GM23248 (cell line): Measurements from ENCODE around the gene PDGFRB.

ENCODE experiments used
- EZH2 ChIP-seq: fragments of 200-600 bp; sonication (generic); IDR thresholded peaks from 2 replicates; pipeline ENCODE4 v1.6.1; 2018; ENCODE audit warnings: antibody characterized with exemption, mild to moderate bottlenecking; ENCODE audit not compliant: insufficient read depth, poor library complexity, severe bottlenecking
- EZH2phosphoT487 ChIP-seq: fragments of 200-600 bp; sonication (generic); IDR thresholded peaks from 2 replicates; pipeline ENCODE4 v1.6.1; 2018; ENCODE audit warnings: antibody characterized with exemption, moderate library complexity, mild to moderate bottlenecking, low read depth; ENCODE audit not compliant: insufficient read depth

DNA sequence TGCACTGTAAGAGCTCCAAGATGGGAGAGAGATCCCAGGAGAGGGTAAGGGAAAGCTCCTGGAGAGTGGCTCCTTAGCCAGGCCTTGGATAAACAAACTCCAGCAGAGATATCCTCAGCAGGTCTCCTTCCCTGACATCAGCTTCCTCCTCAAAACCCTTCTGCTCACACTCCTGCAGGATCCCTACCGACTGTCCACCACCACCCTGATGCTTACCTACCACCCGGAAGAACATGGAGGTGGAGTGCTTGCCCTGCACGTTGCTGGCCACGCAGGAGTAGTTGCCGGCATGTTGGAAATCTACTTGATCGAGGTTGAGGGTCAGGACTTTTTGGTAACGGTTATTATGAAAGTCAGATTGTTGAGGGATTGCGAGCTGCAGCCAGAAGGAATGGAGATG is 78.6 kb downstream of the PDGFRB start:
- no peak for TF ChIP-seq EZH2
- no peak for TF ChIP-seq EZH2phosphoT487
